GM18520 (cell line): ENCODE measurements around the gene CD79B.

Experiments
- ATAC-seq: cut with Tn5 transposase; IDR thresholded peaks from one replicate; pipeline ENCODE4 v1.9.1; 2021; ENCODE audit not compliant: unreplicated experiment

The CD79B gene

GRCh38 chr17:63931981-63932561 lies at the start of gene CD79B:
Gene CD79B, minus strand, starts transcription at chr17:63932331. Its CDS starts 70 bp downstream, at chr17:63932261.
- peak; percentile 52 for ATAC-seq

GRCh38 chr17:63978272-63979200 lies 46.4 kb upstream of the CD79B start:
- no peak for ATAC-seq

DNA sequence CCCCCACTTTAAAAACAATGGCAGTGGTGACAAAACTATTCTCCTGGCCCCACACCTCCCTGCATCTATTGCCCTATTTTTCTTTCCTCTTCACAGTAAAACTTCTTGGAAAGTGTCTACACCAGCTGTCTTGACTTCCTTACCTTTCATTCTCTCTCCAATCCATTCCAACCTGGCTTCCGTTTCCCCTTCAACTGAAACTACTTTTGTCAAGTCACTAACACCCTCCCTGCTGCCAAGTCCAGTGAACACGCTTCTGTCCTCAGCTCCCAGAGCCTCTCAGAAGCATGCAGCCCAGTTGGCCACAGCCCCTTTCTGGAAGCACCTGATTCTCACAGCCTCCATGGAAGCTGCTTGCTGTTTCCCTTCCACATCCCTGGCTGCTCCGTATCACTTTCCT lies 44.6 kb upstream of the CD79B start:
- ATAC-seq = no peak

DNA sequence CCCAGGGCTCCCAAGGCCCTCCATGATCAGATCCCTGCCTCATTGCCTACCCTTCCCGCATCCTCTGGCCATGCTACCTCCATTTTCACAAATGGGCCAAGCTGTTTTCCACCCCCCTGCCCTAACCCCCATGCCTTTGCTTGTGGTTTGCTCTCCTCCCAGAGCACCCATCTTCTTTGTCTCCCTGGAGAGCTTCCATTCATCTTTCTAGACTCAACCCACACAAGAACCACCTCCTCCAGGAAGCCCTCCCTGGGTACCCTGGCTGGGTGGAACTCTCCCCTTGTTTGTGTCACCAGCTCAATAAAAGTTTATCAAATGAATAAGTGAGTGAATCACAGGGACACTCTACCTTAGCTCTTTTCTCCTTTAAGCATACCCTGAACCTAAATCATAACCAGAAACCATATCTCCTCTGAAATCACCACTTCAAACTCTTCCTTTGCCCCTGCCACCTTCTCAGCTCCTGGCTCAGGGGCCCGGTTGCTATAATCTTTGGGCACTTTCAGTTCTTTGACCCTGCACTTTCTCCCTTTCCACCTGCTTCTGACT lies 43.5 kb upstream of the CD79B start:
- no peak for ATAC-seq

- ATAC-seq = no peak
Measured at GRCh38 chr17:63974594-63975192, 42.6 kb upstream of the CD79B start.

- ATAC-seq = no peak
Measured at GRCh38 chr17:63973930-63974593, 41.9 kb upstream of the CD79B start.

- no peak for ATAC-seq
Measured at GRCh38 chr17:63973247-63973646, 41.1 kb upstream of the CD79B start.

DNA sequence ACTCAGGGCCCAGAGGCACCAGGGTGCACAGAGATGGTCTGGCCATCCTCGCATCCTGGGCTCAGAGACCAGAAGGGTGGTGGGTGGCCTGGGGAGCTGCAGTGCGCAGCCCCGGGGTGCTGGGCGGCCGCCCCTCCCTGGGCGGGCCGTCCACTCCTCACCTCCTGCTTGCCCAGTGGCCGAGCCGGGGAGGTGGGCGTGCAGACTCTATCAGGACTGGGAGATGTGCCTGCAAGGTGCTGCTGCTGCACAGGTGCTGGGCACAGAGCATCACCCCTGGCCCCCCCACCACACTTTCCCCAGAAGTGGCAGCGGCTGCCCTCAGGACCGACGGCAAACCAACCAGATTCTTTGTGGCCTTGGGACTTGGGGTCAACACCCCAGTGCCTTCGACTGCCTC lies 40.7 kb upstream of the CD79B start, which contains the start of gene SCN4A:
SCN4A (minus strand) TSS at position 123 of the 400 bp plus-strand sequence; CDS start at position 46, 77 bp downstream.
- ATAC-seq = no peak

DNA sequence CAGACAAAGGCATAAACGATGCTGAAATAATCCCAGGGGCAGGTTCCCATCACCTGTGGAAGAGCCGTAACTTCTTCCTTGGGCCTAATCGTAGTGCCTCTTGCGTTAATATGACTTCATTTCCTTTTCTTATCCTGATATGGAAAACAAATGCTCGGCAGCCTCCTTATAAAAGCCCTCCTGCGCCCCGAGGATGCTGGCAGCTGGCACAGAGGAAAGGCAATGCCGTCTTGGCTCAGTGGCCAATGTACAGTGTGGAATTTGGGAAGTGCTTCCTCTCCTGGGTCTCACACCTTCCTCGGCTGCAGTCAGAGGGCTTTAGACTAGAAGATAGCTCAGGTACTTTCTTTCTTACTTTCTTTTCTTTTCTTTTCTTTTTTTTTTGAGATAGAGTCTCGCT lies 37.1 kb upstream of the CD79B start:
- no peak for ATAC-seq

DNA sequence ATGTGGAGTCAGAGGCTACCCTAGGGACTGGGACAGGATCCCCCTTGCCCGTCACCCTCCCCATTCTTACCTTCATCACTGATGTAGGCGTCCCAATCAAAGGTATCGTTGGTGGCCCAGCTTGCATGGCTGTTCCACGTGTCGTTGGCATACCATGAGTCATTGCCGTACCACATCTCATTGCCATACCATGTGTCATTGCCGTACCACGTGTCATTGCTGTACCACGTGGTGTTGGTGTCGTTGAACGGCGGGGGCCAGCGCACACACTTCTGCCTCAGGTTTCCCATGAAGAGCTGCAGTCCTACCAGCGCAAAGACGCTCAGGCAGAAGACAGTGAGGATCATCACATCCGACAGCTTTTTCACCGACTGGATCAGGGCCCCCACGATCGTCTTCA lies 35.8 kb upstream of the CD79B start:
- no peak for ATAC-seq

DNA sequence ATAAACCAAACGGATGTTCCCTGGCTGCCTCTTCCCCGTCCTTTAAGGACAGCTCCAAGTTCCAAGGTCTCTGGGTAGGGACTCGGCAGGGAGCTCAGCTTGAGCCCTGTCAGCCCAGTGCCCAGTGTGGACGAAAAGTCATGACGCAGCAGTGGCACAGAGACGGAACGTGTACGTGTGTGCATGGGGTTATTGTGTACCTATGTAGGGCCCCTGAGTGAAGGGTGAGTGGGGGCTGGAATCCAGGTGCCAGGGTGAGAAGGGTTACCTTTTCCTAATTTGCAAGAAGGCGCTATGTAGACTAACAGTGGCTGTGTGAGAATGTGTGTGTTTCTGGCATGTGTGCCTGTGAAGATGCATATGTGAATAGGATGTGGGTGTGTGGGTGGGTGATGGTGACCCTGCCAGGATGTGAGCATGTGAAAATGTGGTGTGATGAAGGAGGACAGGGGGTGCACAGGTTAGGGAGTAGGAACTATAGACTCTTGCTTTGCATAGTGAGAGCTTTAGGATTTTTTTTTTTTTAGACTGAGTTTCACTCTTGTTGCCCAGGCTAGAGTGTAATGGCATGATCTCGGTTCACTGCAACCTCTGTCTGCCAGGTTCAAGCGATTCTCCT lies 34.6 kb upstream of the CD79B start:
- ATAC-seq = no peak

GRCh38 chr17:63963123-63963522 lies 31.0 kb upstream of the CD79B start:
- ATAC-seq = no peak

- ATAC-seq = no peak
Measured at GRCh38 chr17:63962298-63962744, 30.2 kb upstream of the CD79B start.

- ATAC-seq = no peak
Measured at GRCh38 chr17:63961355-63962212, 29.5 kb upstream of the CD79B start.

GRCh38 chr17:63960430-63960829 lies 28.3 kb upstream of the CD79B start:
- no peak for ATAC-seq

- ATAC-seq = no peak
Measured at GRCh38 chr17:63960006-63960405, 27.9 kb upstream of the CD79B start.

- ATAC-seq = no peak
Measured at GRCh38 chr17:63956296-63956920, 24.3 kb upstream of the CD79B start.

DNA sequence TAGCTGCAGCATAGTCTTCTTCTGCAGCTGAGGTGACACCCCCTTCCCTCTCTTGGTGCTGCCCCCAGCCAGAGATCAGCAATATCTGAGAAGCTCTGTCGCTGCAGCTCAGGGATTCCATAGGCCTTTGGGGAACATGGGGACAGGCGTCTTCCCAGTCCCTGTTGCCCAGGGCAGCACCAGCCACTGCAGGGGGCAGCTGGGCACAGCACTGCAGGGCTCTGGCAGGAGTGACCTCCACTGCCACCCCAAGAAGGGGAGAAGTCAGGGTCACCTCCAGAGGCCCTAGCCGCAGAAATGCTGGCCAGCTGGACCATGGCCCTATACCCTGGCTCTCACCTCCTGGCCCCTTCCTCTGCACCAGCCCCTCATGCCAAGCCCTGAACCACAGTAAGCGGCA lies 23.7 kb upstream of the CD79B start:
- no peak for ATAC-seq

DNA sequence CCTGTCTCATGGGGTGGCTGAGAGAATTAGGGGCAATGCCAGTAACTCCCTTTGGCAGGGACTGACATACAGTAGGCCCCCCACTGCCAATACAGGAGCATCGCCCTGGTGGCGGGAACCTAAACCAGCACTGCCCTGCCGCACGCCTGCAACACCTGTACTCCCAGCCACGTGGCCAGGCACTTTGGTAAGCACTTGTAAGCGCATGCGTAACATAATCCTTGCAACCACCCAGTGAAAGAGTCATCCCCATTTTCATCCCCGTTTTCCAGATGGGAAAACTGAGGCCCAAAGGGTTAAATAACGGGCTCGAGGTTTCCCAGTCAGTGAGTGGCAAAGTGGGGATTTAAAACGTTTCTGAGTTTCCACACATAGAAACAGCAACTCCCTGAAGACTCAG lies 23.1 kb upstream of the CD79B start:
- no peak for ATAC-seq
